NCI-H526 treated with DMSO at 0.1 percent for 48 hours (cell line): Measurements from ENCODE around the gene SYT13.

ENCODE experiments used
- DNase-seq: peaks from one replicate; lab custom pipeline; 2025; lab: John Stamatoyannopoulos, UW

SYT13 gene, protein sequence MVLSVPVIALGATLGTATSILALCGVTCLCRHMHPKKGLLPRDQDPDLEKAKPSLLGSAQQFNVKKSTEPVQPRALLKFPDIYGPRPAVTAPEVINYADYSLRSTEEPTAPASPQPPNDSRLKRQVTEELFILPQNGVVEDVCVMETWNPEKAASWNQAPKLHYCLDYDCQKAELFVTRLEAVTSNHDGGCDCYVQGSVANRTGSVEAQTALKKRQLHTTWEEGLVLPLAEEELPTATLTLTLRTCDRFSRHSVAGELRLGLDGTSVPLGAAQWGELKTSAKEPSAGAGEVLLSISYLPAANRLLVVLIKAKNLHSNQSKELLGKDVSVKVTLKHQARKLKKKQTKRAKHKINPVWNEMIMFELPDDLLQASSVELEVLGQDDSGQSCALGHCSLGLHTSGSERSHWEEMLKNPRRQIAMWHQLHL

DNA sequence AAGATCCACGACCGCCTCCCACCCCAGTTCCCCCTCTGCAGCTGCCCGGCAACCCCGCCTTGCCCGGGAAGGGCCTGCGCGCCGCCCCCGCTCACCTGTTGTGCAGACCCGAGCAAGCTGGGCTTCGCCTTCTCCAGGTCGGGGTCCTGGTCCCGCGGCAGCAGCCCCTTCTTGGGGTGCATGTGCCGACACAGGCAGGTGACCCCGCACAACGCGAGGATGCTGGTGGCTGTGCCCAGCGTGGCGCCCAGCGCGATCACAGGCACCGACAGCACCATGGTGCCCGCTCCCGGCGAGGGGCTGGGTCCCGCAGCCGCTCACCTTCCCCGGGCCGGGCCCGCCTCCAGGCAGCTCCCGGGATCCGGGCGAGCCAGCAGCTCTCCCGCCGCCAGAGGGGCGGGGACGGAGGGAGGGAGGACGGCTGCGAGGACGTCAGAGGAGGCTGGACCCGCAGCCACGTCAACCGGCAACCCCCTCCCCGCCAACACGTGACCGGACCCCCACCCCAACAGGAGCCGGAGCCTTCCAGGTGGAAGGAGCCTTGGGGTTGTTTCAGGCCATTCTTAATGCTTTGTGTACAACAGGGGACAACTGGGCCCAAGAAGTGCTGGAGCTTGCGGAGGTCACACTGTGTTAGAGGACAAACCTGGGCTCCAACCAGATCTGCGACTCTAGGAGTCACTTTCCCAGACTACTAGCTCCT lies at the start of gene SYT13:
Gene SYT13 (minus strand): TSS at position 412 of the 703 bp plus-strand sequence. CDS start 134 bp downstream, at position 278.
- peak; percentile 53 for DNase-seq

DNA sequence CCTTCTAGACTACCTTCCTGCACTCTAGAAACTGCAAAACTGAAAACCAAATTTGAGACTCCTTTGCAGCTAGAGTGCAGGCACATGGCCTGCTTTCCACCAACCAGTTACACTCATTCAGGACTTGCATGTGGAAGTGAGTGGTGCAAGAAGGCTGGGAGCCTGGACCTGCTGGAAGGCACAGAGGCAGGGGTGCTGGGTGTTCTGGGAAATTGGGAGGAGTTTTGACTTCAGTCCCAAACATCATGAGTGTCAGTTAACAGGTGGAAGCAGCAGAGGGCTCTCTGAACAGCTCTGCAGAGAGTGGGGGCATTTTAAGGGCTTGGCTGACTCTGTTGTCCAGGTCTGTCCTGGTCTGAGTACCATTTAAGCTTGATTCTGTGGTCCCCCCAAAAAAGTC lies 49.3 kb upstream of the SYT13 start:
- no peak for DNase-seq

DNA sequence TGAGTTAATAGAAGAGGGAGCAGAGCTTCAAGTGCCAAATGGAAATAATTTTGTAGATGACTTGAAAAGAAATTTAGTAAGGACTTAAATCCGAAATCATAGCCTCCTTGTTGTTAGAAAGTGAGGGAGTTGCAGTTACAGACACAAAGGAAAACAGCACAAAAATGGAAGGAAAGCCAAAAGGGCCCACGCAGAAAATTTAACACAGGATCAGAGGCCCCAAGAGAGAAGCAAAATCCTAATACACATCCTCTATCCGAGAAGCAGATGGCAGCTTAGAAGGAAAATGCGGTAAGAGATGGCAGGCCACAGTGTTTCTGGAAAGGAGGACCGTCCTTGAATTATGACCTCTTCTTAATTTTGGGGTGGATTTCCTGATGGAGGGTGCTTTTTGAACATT lies 48.7 kb upstream of the SYT13 start:
- no peak for DNase-seq

DNA sequence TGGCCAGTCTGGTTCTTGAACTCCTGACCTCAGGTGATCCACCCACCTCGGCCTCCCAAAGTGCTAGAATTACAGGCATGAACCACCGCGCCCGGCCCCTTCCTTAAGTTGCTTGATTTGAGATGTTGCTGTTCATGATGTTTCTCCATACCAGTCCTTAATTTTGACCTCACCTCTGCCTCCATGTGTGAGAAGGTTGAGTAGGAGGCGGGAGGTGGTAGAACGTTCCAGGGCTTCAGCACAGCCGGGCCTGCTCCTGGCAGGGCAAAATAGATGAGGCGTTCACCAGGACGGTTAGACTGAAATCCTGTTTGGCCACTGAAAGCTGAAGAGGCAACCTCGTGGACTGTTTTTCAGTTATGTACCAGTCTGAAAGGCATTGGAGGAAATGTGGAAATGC lies 48.3 kb upstream of the SYT13 start:
- no peak for DNase-seq

DNA sequence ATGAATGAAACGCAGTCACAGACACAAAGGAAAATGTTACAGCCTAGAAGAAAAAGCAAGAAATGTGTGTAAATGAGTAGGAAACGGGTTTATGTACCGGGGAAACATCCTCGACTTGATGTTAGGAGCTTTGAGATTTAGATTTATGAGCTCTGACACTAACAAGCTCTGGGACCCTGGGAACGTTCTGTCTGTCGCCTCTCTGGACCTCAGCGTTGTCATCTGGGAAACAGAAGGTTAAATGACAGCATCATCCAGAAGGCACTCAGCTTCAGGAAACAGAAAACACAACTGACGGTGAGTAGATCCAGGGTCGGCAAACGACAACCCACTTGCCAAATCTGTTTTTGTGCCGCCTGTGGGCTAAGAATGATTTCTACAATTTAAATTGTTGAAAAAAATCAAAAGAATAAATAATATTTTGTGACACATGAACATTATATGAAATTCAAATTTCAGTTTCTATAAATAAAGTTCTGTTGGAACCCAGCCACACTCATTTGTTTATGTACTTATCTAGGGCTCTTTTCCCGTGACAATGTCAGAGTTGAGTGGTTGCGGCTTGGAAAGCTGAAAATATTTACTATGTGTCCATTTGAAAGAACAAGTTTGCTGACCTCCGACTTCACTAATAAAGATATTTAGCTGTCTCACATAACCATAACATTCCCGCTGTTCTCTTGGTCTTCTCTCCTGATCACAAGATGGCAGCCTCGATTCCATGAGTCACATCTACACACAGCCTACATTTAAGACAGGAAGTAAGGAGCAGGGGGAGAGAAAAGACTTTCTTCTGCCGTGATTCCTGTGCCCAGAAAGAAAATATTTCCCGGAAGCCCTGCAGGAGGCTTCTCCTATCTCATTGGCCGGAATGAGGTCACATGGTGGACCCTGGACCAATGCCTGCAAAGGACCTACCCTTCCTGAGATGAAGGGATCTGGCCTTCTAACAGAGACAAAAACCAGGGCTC lies 47.1 kb upstream of the SYT13 start:
- peak; percentile 78 for DNase-seq

DNA sequence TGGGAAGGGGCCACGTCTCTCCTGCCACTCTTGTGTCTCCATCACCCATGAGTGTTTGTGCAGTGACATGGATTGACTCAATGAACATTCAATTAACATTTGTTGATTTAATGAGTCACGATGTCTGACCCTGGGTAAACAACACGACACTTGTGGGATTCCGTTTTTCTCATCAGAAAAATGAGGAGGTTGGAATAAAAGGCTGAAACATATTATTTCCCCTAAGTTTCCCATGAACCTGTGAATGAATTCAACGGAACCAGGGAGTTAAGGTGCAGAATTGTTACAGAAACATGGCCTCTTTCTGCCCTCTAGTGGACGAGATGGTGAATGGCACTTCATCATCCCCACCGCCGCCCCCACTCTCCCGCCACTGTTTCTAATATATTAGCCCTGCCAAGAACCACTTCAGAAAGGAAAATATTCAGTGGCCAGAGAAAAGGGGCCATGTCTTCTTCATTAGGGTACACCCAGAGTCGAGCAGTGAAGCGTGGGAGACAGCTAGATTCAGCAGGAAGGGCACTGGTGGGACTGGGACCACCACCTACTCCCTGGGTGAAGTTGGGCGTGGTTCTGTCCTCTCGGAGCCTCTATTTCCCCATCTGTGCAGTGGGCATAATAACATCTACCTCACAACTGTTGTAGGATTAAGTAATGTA lies 46.3 kb upstream of the SYT13 start:
- peak; percentile 51 for DNase-seq

DNA sequence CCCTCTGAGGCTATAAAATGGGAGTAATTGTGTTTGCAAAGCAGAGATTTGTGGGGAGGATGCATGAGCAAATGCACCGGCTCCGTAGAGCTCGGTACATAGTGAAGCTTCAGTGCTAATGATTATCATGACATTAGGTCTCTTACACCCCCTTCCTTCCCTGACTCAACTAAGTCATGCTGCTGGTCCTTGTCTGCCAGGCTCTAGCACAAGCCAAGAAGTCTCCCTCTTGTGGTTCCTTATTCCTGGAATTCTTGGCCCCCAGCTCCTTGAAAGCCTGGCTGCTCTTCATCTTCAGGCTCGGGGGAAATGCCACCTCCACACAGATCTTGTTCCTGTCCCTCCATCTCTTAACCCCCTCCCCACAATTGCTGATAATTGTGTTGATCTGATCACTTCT lies 45.7 kb upstream of the SYT13 start:
- DNase-seq: no peak

DNA sequence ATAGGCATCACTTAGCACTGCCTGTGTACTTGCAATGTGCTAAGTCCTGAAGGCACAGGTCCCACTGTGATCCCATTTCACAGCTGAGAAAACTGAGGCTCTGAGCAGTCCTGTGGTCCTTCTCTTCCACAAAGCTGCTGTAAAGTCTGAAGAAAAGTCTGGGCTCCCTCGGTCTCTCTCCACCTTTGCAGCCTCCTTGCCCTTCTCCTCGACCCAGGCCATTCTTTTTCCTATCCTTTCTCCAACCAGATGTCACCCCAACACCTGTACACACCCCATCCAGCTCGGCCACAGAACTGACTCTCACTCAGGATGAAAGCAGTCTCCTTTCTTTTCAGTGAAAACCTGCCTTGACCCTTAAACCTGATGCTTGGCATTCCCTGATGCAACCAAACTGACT lies 42.6 kb upstream of the SYT13 start:
- DNase-seq: no peak

DNA sequence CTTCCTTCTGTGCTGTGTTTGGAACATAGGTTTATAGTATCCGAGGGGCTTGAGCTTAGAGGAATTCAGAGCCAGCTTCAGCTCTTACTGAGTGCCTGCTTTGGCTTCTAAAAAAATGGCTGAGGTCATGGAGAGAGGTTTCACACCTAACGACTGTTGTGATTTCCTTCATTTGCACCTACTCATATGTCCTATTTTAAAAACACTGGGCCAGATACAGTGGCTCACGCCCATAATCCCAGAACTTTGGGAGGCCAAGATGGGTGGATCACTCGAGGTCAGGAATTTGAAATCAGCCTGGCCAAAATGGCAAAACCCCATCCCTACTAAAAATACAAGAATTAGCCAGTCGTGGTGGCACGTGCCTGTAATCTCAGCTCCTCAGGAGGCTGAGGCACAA lies 38.3 kb upstream of the SYT13 start:
- DNase-seq: no peak

DNA sequence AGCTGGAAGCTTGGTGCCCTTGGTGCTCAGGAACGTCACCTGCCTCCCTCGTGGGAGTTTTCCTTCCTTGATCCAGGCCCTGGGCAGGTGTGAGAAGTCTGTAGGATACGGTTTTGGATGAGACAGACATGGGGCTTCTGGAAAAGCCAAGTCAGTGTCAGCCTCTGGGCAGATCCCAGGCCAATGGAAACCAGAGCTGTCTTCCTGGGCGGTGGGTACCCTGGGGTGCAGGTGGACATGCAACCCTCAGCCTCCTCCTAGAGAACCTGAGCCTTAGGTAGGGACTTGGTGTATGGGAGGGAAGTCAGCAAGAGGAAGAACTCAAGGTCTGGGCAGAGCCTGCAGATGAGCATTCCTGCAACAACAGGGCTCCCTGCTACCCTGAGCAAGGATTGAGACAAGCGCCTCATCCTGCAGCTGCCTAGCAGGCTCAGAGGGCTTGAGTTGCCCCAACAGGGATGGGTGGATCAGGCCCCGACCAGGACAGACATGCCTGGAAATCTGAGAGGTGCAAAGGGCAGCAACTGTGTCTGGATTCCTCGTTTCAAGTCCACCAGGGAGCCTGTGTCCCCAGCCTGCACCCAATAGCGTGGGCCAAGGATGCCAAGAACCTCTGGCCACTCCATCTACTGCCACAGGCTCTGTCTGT lies 37.6 kb upstream of the SYT13 start:
- DNase-seq: no peak

DNA sequence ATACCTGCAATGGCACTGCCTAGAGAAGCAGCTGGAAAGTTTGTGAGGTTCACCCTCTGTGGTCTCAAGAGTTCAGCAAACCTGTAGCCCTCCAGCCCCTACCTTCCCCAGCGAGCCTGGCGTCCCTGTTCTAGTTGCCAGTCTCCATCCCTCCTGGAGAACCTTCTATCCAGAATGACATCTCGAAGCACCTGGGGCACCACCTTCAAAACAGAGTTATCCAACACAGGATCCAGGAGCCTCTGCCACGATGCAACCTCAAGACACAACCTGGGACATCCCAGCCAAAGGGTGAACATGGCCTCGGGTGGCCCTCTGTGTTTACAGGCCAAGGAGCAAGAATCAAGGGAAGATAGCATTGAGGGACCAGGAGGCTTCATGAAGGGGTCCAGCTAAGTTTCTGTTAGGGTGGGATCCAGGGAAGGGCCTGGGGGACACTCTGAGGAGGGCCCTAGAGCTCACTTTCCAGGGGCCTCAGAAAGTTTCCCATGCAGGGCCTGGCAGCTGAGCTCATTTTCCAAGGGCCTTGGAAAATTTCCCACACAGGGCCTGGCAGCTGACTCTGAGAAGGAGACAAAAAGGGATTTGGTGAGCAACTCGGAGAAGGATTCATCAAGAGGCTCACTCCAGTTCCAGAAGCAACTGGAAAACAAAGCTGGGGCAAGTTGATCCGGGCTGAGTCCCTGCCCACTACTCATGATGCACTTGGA lies 36.9 kb upstream of the SYT13 start:
- DNase-seq: no peak

DNA sequence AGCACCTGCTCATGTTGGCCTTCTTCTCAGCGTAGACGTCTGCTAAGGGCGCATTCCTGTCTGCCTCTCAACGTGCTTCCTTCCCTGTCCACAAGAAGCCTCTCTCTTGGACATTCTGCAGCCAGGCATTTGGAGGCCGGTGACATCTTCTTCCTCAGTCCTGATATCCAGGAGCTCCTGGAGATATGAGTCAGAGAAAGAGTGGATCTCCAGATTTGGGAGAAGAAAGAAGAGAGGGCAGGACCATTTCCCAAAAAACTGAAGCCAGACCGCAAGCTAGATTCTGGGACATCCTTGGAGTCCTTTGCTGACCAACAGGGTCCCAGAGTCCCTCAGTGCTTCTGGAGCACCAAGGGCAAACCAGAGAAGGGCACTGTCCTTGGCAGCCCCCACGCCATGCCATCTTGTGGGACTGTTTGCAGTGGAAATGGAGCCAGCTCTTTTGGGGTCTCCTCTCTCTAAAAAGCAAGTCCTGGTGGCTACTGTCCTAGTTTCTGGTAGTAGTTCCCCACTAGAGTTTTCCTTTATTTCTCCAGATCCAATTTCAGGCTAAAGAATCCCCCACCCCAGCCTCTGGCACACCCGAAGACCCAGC lies 36.1 kb upstream of the SYT13 start:
- DNase-seq: no peak

DNA sequence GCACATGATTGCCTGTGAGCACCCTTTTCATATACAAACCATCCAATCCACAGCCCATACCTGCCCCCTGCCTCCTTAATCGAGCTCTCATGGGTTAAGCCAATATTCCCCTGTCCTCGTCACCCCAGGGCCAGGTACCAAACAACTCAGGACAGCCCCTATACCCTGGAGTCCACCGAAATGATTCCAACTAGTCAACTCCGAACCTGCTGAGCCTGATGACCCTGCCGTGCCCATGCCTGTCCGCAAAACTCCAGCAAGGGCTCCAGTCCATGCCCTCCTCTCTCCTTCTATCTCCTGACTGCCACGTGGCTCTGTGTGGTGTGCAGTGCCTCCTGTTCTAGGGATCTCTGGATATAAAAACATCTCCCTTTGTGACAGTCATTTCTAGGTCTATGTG lies 35.5 kb upstream of the SYT13 start:
- no peak for DNase-seq

DNA sequence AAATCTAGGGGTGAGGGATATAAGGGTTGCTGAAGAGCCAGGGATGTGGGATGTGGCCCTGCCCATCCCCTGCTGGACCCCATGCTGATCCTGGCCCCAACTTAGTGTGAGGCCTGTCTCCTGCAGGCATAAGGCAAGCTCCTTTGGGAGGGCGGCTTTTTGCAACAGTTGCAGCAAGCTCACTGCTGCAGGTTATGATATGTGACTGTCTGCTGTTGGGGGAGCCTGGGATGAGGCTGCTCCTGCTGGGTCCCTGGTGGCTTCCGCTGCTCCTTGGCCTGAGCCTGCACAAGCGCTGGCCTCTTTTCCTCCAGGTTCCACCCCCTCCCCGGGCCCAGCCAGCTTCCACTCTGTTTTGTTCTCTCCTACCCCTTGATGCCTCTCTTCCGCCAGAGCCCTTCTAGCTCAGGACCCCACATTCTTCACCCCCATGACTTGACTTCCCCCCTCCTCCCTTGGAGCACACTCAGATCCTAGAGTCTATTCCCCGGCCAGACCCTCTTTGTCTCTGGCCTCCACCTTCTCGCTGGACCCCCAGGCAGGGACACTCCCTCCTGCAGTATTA lies 35.0 kb upstream of the SYT13 start:
- DNase-seq: no peak

DNA sequence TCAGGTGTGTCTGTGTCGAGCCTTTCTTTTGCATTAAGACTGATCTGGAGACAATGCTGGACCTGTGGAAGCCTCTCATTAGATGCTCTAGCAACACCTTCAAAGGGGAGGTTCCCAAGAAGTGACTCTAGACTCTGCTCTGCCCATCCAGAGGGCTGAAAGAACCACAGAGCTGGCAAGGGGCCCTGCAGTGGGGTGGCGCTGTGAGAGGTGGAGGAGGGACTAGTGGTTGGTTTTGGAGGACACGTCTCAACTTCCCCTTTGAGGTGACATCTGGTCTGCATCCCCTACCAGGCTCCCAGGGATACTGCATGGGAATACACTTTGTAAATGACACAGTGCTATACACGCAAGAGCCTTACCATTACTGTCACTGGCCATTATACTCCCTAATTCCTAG lies 34.2 kb upstream of the SYT13 start:
- no peak for DNase-seq

DNA sequence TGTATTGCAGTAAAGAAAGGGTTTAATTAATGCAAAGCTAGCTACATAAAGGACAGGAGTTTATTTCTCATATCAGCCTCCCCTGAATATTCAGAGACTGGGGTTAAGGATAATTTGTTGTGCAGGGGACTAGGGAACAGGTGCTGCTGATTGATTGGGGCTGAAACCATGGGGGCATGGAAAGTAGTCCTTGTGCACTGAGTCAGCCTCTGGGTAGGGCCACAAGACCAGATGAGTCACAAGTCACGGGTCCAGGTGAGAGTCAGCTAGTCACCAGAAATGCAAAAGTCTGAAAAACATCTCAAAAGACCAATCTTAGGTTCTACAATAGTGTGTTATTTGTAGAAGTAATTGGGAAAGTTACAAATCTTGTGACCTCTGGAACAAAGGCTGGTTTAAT lies 32.9 kb upstream of the SYT13 start:
- no peak for DNase-seq

DNA sequence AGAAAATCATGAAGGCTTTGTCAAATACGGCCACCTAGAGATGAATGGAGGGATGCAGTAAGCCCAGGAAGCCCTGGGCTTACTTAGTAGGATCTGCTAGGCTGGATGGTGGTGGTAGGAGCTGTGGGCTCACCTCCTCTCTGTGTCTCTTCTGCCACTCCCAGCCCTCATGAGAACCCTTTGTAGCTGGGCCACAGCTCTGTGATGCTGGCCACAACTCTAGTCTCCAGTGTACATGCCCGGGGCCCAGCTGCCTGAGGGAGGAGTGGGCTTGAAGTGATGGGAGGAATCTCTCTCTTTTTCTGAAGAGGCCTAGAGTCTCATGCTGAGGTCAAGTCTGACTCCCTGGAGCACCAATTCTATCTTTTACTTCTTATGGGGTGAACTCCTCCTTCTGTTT lies 32.4 kb upstream of the SYT13 start:
- no peak for DNase-seq

DNA sequence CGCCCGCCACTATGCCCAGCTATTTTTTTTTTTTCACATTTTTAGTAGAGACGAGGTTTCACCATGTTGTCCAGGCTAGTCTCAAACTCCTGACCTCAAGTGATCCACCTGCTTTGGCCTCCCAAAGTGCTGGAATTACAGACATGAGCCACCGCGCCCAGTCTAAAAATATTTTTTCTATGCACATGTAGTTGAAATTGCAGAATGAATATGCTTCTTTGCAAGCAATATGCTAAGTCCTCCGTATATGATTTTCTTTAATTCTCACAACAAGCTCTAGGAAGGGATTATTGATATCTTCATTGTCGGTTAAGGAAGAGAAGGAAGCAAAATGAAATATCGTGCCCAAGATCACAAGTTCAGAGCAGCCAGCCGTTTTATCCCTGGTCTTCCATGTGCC lies 30.1 kb upstream of the SYT13 start:
- no peak for DNase-seq

DNA sequence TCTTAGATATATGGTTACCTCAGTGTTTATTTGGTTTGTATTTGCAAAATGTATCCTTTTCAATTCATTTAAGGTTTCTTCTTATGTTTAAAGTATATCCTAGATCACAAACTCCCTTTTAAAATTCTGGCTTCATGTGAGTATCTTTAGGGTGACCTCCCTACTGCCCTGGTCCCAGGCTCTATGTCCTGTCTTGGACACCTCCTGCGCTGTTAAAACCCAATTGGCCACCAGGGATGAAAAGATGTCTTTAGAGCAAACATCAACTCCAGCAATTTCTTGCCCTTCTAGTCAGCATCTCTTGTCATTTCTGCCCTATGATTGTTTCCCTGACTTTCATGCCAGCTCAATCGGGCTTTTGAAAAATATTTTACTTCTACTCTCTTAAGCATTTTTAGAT lies 28.8 kb upstream of the SYT13 start:
- no peak for DNase-seq
